Right renal pelvis (tissue), 4 donors: ENCODE data around the gene LAMA5. TPM values are rescaled to one million over a fixed set of nuclear protein-coding genes. Genes with fewer than 3 reads are reported as not detected.
A peak's percentile ranks its signal among the peaks of the same experiment; 100 is the strongest.

Experiments used
- DNase-seq, 4 donors: peaks; one replicate each; pipeline ENCODE4 v3.0.0-alpha.2; 2013; ENCODE audit warnings: low read depth in 4 of 4, low spot score in 3 of 4, missing footprints in 1 of 4
- polyA plus RNA-seq, 4 donors: library from polyadenylated mRNA; unstranded; fragments of 120-200 nt; gene quantifications; one replicate each; pipeline ENCODE4 v1.2.1, GENCODE V29; 2013; ENCODE audit not compliant: insufficient read length in 4 of 4

The LAMA5 gene
- polyA plus RNA-seq, 4 donors = 104 to 196 (median 133) TPM

DNA sequence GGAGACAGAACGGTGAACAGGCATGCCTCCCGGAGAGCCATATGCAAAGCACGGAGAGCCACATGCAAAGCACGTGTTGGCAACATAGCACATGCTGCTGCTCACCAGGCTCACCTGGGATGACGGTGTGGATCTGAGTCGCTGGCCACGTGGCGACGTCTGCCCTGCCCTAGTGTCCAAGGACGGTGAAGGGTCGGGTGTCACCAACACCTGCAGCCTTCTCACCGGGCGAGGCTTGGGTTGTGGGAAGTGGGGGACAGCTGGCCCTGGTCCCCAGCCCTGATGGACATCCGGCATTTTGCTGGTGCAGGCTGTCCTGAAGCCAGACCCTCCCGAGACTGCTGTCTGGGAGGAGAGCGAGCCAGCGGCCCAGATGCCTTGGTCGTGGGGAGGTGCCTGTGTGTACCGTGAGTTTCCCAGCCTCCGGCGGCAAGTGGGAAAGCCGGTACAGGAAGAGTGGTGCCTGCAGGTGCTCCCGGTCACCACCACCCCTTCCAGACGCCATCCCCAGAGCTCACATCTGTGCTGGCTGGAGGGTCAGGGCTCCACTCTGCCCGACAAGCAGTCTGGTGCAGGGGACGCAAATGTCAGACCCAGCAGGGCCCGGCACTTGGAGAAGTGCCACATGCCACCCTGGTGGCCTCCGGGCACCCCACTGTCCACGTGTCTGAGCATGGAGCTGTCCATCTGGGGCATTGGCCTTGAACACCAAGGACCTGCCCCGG lies 70.2 kb downstream of the LAMA5 start:
- DNase-seq = no peak

DNA sequence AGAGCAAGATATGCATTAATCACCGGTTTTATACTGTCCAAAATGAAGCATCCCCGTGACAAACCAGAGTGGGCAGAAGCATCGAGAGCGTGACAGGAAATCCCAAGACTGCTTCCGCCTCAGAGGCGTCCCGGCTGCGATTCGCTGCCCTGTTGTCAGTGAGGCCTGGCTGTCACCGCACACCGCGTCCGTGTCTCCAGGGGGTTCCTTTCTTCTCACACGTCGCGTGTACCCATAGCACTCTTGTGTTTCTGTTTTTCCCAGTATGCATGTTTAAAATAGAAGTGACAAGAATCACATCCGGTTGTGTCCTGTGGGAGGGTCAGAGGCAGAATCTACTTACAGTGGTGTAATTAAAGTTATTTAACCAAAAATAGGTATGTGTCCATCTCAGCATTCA lies 72.6 kb downstream of the LAMA5 start:
- DNase-seq = no peak

DNA sequence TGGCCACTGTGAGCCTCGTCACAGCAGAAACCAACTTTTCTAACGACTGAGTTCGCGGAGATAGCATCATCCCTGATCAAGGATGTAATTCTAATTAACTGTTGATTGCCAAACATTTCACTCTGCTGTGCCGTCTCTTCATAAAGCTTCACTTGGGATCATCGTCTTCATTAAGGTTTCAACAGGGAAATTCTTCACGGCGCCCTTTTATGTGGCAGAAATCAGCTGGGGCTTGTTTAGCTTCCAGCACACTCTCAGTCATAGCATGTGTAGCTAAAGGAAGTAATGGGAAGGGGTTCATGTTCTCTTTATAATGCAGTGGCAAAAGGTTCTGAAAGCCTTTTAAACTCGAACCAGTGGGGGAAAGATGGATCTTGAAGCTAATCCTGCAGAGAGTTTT lies 73.2 kb downstream of the LAMA5 start:
- no peak for DNase-seq

DNA sequence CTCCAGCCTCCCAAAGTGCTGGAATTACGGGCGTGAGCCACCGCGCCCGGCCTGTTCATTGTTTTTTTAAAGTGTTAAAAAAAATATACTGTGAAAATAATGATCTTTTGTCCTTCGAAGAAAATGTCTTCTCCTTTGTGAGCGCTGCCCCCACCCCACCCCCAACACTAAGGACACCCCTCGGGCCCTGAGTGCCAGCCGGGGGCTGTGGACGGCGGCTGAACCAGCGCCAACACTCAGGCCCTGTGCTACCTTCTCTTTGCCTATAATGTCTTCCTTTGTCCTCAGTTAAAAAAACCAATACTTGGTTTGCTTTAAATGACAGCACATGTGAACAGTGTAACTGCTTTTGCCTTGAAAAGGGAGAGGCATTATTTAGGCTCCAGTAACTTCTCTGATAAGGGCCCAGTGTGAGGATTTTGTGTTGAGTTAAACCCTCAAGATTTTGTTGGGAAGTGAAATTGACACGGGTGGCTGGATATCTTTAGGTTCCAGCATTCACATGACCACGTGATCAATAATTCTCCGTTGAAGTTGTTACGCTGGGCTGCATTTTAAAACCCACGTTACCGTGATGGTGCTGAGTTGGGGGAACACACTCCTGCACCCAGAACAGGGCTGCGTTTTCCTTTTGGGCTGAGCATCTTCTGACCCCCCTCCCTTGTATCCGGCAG lies 73.9 kb downstream of the LAMA5 start:
- DNase-seq = no peak

DNA sequence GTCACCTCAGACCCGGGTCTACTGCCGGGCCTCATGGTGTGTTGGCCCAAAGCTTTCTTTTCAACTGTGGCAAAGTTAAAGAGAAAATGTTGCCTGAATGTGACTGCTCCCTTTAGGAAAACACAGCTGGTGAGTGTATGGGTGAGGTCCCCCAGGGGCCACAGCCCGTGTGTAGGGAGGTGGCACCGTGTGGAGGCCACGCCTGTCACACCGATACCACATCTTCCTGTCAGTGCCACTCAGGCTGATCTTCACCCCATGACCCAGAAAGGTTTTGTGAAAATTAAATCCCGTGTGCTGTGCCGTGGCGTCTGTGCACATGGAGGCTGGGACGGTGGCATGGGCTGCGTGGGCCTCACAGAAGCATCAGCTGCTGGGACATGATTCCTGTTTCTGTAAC lies 75.0 kb downstream of the LAMA5 start:
- no peak for DNase-seq

DNA sequence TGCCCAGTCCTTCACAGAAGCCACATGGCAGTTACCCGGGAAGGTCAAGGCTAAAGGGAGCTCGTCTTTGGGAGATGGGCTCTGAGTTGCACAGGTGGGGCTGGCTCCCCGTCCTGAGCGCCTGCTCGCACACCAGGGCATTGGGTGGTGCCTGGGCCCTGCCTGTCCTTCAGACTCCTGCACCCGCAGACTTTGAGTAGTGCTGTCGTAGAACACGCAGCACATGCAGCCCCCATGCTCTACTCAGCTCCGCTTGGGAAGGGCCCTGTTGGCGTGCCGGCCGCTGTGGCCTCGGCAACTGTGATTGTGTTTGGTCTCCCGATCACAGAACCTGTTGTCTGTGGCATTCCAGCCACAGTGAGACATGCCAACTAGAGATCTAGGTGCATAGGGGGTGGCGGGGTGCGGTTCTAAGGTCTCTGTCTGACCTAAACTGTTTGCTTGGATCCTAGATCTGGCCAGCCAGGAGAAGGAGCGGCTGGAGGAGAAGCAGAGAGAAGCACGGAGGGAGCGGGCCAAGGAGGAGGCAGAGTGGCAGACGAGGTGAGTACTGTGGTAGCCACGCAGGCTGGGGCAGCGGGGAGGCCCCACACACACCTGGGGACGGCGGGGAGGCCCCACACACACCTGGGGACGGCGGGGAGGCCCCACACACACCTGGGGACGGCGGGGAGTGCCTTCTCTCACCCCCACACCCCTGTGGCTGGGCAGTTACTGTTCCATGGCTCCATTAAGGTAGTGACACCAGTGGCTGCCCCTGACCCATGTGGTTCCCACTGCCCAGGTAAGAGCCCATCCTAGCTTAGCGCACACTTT lies 75.7 kb downstream of the LAMA5 start:
- DNase-seq = no peak

DNA sequence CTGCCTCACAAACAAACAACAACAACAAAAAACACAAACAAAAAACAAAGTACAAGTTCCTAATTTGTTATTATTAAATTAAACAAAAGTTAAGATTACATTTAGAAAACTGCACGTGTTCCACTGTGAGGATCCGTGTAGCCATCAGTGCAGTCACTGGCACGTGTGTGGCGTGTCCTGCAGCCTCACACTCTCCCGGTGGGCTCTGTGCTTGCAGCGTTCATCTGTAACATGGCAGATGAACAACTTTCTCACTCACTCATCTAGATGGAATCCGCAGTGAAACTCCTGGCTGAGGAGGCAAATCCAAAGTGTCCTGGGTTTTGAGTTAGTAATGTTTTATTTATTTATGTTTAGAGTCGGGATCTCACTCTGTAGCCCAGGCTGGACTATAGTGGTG lies 77.2 kb downstream of the LAMA5 start:
- DNase-seq = no peak

DNA sequence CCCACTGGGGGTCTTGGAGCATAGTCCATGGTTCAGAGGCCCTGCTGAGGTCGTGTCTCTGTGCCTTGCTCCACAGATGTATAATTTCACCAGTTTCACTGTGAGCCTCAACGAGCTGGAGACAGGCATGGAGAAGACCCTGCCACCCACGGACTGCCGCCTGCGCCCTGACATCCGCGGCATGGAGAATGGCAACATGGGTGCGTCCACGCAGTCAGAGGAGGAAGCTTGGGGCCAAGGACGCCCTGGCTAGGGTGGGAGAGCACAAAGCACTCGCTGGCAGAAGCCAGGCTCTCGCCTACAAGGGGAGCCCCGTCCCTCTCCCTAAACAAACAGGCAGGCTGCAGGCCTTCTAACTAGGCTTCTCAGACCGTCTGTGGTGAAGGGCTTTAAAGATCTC lies 78.0 kb downstream of the LAMA5 start:
- DNase-seq = no peak

DNA sequence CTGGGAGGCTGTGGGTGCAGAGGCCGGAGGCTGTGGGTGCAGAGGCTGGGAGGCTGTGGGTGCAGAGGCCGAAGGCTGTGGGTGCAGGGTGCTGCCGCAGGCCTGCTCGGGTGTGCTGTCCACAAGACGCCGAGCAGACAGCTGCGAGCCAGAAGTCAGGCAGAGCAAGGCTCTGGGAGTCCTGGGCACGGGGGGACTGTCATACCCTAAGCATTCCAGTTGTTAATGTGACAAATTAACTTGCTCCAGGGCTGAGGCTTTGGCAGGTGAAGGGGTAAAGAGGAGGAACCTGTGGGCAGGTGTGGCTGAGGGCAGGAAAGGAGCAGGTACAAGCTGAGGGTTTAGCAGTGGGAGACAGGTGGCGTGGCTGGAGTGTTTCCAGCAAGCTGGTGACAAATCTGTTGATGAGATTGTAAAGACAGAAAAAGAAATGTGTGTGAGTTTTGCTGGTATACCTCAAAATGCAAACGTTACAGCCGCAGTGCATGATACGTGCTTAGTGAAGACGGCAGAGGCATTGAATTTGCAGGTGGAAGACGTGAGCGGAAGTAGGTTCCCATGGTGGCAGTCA lies 78.5 kb downstream of the LAMA5 start:
- no peak for DNase-seq

DNA sequence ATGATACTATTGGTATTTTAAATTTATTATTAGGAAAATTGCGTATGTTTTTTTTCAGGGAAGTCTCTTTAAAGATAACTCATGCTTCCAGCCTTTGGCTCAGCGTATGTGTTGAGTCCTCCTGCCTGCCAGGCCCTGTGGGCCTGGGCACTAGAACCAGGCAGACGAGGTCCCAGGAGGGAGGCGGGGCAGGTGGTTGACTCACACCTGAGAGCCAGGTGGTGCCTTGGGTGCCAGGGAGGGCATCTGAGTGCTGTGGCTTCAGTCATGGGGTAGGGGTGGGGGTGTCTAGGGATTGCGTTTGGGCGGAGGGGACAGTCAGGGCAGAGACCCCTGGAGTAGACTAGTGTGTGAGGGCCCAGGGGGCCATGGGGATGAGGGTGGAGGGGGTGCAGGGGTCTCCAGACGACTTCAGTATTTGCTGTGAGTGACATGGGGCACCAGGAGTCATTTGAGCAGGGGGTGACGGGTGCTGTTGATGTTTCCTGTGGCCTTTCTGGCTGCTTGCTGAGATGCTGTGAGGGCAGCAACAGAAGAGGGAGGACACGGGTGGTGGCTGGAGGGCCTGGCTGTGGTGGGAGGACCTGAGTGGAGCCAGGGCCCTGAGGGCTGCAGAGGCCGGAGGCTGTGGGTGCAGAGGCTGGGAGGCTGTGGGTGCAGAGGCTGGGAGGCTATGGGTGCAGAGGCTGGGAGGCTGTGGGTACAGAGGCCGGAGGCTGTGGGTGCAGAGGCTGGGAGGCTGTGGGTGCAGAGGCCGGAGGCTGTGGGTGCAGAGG lies 79.2 kb downstream of the LAMA5 start:
- no peak for DNase-seq

DNA sequence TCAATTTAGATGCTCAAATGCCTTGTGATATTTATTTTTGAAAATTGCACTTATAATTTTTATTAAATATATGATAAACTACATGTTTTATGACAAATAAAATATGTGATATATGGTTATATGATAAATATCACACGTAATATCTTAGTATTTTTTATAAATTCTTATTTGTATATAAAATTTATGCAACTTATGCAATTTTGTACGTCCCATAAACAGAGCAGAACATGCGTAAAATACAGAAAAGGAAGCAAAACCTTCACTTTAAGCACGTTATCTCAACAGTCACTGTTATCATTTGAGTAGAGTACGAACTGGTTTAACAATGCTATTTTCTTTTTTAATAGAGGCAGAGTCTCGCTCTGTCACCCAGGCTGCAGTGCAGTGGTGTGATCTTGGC lies 80.0 kb downstream of the LAMA5 start:
- no peak for DNase-seq

DNA sequence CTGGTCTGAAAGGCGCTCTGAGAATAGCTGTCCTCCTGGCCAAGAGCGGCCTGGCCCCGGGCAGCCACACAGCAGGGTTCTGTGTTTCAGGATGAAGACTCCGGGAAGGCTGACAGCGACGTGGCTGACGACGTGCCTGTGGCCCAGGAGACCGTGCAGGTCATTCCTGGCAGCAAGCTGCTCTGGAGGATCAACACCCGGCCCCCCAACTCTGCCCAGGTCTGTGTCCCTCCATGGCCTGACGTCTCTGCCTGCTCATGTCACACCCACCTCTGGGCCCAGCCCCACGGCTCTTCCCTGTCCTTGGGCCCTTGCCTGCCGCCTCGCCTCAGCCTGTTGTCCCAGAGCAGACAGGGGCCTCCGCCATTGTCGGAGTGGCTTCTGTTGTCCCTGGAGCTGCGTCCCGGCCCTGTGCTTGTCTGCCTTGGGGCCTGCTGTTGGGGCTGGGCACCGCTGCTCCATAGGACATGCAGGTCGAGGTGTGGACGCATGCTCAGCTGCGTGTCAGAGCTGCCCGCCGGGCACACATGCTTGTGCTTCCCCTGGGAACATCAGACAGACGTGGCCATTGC lies 80.5 kb downstream of the LAMA5 start:
- no peak for DNase-seq

DNA sequence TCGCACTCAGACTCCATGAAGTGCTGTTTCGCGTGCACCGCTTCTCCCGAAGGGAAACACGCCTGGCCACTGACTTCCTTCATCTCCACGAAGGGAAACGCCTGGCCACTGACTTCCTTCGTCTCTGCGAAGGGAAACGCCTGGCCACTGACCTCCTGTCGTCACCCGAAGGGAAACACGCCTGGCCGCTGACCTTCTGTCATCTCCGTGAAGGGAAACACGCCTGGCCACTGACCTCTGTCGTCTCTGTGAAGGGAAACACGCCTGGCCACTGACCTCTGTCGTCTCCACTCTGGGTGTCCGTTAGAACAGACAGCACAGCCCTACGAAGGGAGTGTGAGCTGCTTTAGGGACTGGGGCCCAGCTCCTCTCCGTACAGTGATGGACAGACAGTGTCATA lies 81.4 kb downstream of the LAMA5 start:
- DNase-seq = peak in 1 of 4 donors; percentile 3

DNA sequence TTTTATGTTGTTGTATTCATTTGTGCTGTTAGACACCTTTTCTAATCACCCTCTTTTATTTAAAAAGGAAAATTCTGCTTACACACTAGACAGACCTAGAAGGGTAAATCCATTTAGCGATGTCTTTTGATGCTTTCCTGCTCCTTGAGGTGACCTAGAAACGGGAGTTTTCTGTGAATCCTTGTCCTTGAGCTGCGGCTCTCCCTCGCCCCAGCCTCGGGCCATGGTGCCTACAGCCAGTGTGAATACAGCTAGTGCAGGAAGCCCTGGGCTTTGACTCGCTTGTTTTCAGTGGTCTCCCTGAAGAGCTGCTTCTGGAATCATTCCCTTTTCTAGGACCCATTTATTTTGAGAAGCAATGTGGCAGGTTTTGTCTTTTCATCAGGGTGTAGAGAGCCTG lies 82.0 kb downstream of the LAMA5 start:
- no peak for DNase-seq

DNA sequence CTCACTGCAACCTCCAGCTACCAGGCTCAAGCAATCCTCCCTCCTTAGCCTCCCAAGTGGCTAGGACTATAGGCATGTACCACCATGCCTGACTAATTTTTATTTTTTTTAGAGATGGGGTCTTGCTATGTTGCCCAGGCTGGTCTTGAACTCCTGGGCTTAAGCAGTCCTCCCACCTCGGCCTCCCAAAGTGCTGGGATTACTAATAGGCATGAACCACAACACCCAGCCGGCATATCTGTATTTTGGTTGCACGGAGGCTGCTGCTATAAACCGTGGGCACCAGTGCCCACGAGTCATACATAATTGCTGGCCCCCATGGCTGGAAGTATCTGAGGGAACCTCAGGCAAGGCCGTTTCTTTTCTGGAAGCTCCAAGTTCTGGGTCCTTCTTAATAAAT lies 82.7 kb downstream of the LAMA5 start:
- DNase-seq = no peak

DNA sequence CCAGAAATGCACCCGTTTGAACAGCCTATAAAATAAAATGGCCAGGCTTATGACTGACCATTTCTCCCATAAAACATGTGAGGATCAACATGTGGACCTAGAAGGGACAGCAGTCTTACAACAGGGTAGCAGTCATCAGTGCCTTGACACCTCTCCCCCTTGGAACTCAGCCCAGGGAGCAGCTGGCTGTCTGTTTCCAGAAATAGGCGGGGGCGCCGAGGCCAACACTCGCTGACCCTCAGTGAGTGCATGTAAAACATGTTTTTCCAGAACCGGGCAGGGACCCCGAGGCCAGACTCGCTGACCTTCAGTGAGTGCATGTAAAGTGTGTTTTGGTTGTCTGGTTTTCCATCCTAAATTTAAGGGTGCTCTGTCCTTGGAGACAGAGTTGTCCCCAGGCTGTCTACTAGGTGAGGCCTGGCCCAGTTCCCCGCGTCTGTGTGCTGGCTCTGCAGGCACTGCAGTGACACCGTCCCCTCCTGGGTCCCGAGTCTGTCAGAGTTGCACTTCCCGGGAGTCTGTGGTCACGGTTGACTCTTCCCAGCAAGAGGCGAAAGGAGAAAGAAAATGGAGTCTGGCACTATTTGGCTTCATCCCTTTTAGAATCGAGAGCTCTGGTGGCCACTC lies 84.1 kb downstream of the LAMA5 start:
- DNase-seq = no peak

DNA sequence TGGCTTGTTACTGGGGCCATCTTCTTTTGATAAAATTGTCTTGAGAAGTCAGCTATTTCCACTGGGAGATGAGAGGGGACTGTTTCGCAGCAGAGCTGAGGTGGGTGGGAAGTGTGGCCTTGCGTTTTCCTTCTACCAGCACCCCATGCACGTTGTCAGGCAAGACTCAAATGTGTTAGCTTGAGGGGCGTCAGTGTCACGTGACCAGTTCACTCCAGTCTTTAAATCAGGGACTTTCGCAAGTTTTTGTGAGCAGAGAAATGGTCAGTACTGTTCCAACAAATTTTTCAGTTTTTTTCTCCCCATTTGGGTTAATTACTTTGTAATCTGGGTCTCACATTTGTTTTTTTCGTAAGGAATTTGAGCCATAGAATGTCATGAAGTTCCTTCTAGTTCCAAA lies 85.0 kb downstream of the LAMA5 start:
- no peak for DNase-seq

DNA sequence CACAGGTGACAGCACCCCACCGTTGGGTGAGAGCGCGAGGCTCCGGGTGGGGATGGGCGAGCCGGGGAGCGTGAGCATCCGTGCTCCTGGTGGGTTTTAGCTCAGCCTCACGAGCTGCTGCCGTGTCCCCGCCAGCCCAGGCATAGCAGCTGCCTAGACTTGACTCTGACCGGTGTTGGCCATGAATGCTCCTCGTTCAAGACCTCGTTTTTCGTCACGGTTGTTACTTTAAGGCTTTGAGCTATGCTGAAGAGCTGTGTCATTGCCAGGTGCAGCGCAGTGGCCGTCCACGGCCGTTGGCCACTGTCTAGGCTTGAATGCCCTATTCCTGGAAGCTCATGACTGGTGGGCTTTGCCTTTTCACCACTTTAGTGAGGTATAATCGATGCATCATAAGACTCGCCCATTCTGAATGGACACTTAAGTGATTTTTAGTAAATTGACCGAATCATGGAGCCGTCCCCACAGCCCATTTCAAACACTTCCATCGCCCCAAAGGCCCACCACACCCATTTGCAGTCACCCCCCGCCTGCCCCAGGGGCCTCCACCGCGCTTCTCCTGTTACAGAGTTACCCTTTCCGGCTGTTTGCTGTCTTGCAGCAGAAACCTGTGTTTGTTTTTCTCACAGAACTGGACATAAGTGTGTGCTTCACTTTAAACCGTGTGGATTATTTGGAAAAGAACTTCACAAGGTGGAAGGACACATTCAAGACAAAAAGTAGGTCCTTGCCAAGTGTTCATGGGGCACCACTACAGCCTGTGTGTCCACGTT lies 85.8 kb downstream of the LAMA5 start:
- DNase-seq = no peak

DNA sequence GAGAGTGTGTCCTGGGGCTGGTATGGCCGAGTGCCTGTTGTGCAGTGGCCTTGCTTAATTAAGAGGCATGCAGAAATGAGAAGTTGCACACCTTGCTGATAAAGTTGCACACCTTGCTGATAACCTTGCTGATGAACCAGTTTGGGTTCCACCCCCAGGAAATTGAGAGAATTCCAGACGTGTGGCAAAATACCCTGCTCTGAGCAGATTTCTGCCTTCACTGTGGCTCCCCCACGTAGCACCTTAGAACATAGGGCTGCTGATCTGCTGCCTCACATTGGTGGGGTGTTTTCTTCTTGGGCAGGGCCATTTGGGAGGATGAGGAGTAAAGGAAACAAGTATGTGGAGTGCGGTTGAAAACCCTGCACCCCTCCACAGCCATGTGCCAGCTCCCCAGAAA lies 86.8 kb downstream of the LAMA5 start:
- no peak for DNase-seq
